GM23338 (cell line): ENCODE results near the gene EEF1A1. TPM values are rescaled to one million over a fixed set of nuclear protein-coding genes. Genes with fewer than 3 reads are reported as not detected.

Experiments
- ATAC-seq: fragments of 200-7000 bp; cut with Tn5 transposase; 3 replicates; pipeline ENCODE4 v1.9.1; 2020
- DNase-seq: peaks from one replicate; pipeline ENCODE4 v3.0.0-alpha.2; 2015; ENCODE audit warnings: low spot score
- H2AFZ ChIP-seq: fragments of 200-600 bp; sonication (generic); 2 replicates; pipeline ENCODE4 v1.8.0; 2016; ENCODE audit warnings: antibody characterized with exemption, mild to moderate bottlenecking, moderate library complexity
- H3F3A ChIP-seq: fragments of 200-600 bp; sonication (generic); replicated peaks from 2 replicates; pipeline ENCODE4 v1.8.0; 2017; ENCODE audit warnings: antibody characterized with exemption, mixed run types, low read depth
- H3K27ac ChIP-seq: fragments of 200-600 bp; sonication (generic); 2 replicates; pipeline ENCODE4 v1.6.1; 2016; ENCODE audit warnings: low read depth
- H3K27me3 ChIP-seq: fragments of 200-600 bp; sonication (generic); 2 replicates; pipeline ENCODE4 v1.8.0; 2016; ENCODE audit warnings: mild to moderate bottlenecking, mixed run types, moderate library complexity; ENCODE audit not compliant: insufficient read depth
- H3K36me3 ChIP-seq: fragments of 200-600 bp; sonication (generic); 2 replicates; pipeline ENCODE4 v1.8.0; 2016; ENCODE audit warnings: mild to moderate bottlenecking; ENCODE audit not compliant: insufficient read depth
- H3K4me1 ChIP-seq: fragments of 200-600 bp; sonication (generic); 2 replicates; pipeline ENCODE4 v1.8.0; 2016; ENCODE audit warnings: mild to moderate bottlenecking, moderate library complexity; ENCODE audit not compliant: insufficient read depth
- H3K4me2 ChIP-seq: fragments of 200-600 bp; sonication (generic); 2 replicates; pipeline ENCODE4 v1.7.1; 2017; ENCODE audit warnings: mixed run types
- H3K4me3 ChIP-seq: fragments of 200-600 bp; sonication (generic); 2 replicates; pipeline ENCODE4 v1.6.1; 2016; ENCODE audit warnings: mixed run types
- H3K79me2 ChIP-seq: fragments of 200-600 bp; sonication (generic); replicated peaks from 2 replicates; pipeline ENCODE4 v1.8.0; 2017; ENCODE audit warnings: mild to moderate bottlenecking; ENCODE audit not compliant: insufficient read depth
- H3K9me2 ChIP-seq: fragments of 200-600 bp; sonication (generic); 2 replicates; pipeline ENCODE4 v1.8.0; 2017; ENCODE audit not compliant: insufficient read depth
- H4K20me1 ChIP-seq: fragments of 200-600 bp; sonication (generic); replicated peaks from 2 replicates; pipeline ENCODE4 v1.8.0; 2017; ENCODE audit warnings: mild to moderate bottlenecking; ENCODE audit not compliant: insufficient read depth
- H3K27ac Mint-ChIP-seq: 2 replicates; pipeline ENCODE4 v1.8.0; 2020; ENCODE audit warnings: inconsistent platforms, mild to moderate bottlenecking, moderate library complexity, mixed read lengths
- H3K27me3 Mint-ChIP-seq: 3 replicates; pipeline ENCODE4 v1.8.0; 2022; ENCODE audit warnings: low read depth, mild to moderate bottlenecking, moderate library complexity, mixed read lengths, inconsistent platforms; ENCODE audit not compliant: insufficient read depth, poor library complexity
- H3K36me3 Mint-ChIP-seq: 3 replicates; pipeline ENCODE4 v1.8.0; 2021; ENCODE audit warnings: low read depth, mild to moderate bottlenecking, inconsistent platforms, moderate library complexity, mixed read lengths
- H3K4me1 Mint-ChIP-seq: 3 replicates; pipeline ENCODE4 v1.8.0; 2020; ENCODE audit warnings: mild to moderate bottlenecking, inconsistent platforms, mixed read lengths
- H3K4me3 Mint-ChIP-seq: 3 replicates; pipeline ENCODE4 v1.8.0; 2021; ENCODE audit warnings: moderate library complexity, mild to moderate bottlenecking, inconsistent platforms, mixed read lengths
- H3K9me3 Mint-ChIP-seq: 3 replicates; pipeline ENCODE4 v1.8.0; 2020; ENCODE audit warnings: moderate library complexity, mild to moderate bottlenecking, inconsistent platforms, mixed read lengths
- CREB1 ChIP-seq: fragments of 250-450 bp; sonication (Bioruptor Pico); IDR thresholded peaks from 2 replicates; pipeline ENCODE4 v1.5.0; 2020; ENCODE audit warnings: low read depth, mild to moderate bottlenecking, moderate library complexity
- EZH2 ChIP-seq: fragments of 200-600 bp; sonication (generic); IDR thresholded peaks from one replicate; pipeline ENCODE4 v1.8.0; 2017; ENCODE audit warnings: antibody characterized with exemption, mild to moderate bottlenecking, low read depth; ENCODE audit not compliant: unreplicated experiment
- EZH2phosphoT487 ChIP-seq: fragments of 200-600 bp; sonication (generic); IDR thresholded peaks from one replicate; pipeline ENCODE4 v1.8.1; 2018; ENCODE audit warnings: antibody characterized with exemption; ENCODE audit not compliant: unreplicated experiment
- JUNB ChIP-seq: IDR thresholded peaks from one replicate; pipeline ENCODE4 v1.6.1; 2016; ENCODE audit warnings: antibody characterized with exemption; ENCODE audit not compliant: unreplicated experiment
- NANOG ChIP-seq: IDR thresholded peaks from 2 replicates; pipeline ENCODE4 v1.6.1; 2016; ENCODE audit warnings: antibody characterized with exemption, borderline replicate concordance
- POLR2AphosphoS5 ChIP-seq: IDR thresholded peaks from 2 replicates; pipeline ENCODE4 v1.6.1; 2016; ENCODE audit warnings: antibody characterized with exemption, low read depth
- STAT1 ChIP-seq: IDR thresholded peaks from one replicate; pipeline ENCODE4 v1.6.1; 2016; ENCODE audit warnings: antibody characterized with exemption; ENCODE audit not compliant: unreplicated experiment
- ZNF114 ChIP-seq: fragments of 250-450 bp; sonication (Bioruptor Pico); IDR thresholded peaks from 2 replicates; pipeline ENCODE4 v1.5.0; 2020; ENCODE audit warnings: mild to moderate bottlenecking, moderate library complexity
- ZNF331 ChIP-seq: fragments of 250-450 bp; sonication (Bioruptor Pico); IDR thresholded peaks from 2 replicates; pipeline ENCODE4 v1.5.0; 2020; ENCODE audit warnings: low read depth, mild to moderate bottlenecking, moderate library complexity
- polyA plus RNA-seq: library from polyadenylated mRNA; unstranded; fragments of >200 nt; fragmentation: Nextera tagmentation; extraction: Ambion mirVana; gene quantifications from 2 replicates; pipeline ENCODE4 v1.2.1, GENCODE V29; 2016
- total RNA-seq: library from RNA; depleted of rRNA; stranded (reverse); fragments of >200 nt; shearing (Covaris generic); gene quantifications from 2 replicates; pipeline ENCODE4 v1.2.3, GENCODE V29; 2014
- TF ChIP-seq, protein P1 (sequence below): IDR thresholded peaks from 2 replicates; pipeline ENCODE4 v1.6.1; 2016; ENCODE audit warnings: antibody characterized with exemption
- TF ChIP-seq, protein P2 (sequence below), 2 experiments: fragments of 200-600 bp in 1 of 2; sonication (generic) in 1 of 2; conservative IDR thresholded peaks; 2 replicates each; pipeline versions ENCODE4 v1.5.1 to v1.6.1; 2016 to 2017; ENCODE audit warnings: antibody characterized with exemption in 2 of 2, low read depth in 2 of 2, mild to moderate bottlenecking in 2 of 2, moderate library complexity in 1 of 2
- TF ChIP-seq, protein P3 (sequence below): fragments of 250-450 bp; sonication (Bioruptor Pico); IDR thresholded peaks from 2 replicates; pipeline ENCODE4 v1.5.0; 2020; ENCODE audit warnings: mild to moderate bottlenecking, moderate library complexity
- TF ChIP-seq, protein P4 (sequence below): IDR thresholded peaks from one replicate; pipeline ENCODE4 v1.6.1; 2018; ENCODE audit warnings: antibody characterized with exemption; ENCODE audit not compliant: unreplicated experiment

EEF1A1 gene
- total and polyA plus RNA-seq, 2 experiments from 2014 or later = 7,677 to 12,342 TPM

DNA sequence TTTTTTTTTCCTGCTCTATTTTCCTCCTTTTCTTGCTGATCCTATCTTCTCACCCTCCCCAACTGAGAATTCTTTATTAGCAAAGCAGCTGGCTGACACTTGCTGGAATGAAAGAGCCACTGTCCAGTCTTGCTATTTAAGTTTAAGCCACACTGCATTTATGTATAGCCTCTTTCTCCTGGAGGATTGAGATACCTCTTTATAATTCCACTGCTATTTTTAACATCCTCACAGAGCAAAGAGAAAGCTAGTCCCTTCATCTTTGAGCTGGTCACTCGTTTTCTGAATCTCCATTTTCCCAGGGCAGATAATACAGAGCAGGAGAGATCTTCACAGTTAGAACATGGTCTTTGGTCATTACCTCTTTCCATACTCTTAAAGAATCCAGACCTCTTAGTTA lies 36.0 kb upstream of the EEF1A1 start:
- H2AFZ ChIP-seq = peak overlapping the region; percentile 84

More for the DNA sequence above, 36.0 kb upstream of the EEF1A1 start:
- no peaks in the 10 kb centered on the region for H3K27me3 ChIP-seq
- no peaks in the 10 kb centered on the region for H3K36me3 Mint-ChIP-seq
- H4K20me1 ChIP-seq = no peaks in the 10 kb centered on the region
- H3K27me3 Mint-ChIP-seq = peaks cover 5% of the 10 kb centered on the region
- no peaks in the 10 kb centered on the region for H3K9me2 ChIP-seq
- H3K27ac Mint-ChIP-seq = no peak overlapping the region
- no peaks in the 10 kb centered on the region; the same call in 2 of the 3 replicates for H3K9me3 Mint-ChIP-seq
- no peak overlapping the region for H3K4me3 ChIP-seq
- ATAC-seq = no peak
- H3K27ac ChIP-seq = no peak overlapping the region
- no peaks in the 10 kb centered on the region for H3K79me2 ChIP-seq
- H3K4me2 ChIP-seq = no peak overlapping the region
- no peaks in the 10 kb centered on the region for H3F3A ChIP-seq
- no peak for DNase-seq
- peaks cover 13% of the 10 kb centered on the region for H3K4me1 ChIP-seq
- H3K4me1 Mint-ChIP-seq = peaks cover 30% of the 10 kb centered on the region
- no peaks in the 10 kb centered on the region for H3K36me3 ChIP-seq
- TF ChIP-seq NANOG (no peak), CREB1 (CRISPR knock-in tag) (no peak), STAT1 (no peak), JUNB (no peak), POLR2AphosphoS5 (no peak), ZNF331 (CRISPR knock-in tag) (no peak), EZH2 (no peak), EZH2phosphoT487 (no peak), ZNF114 (no peak)
- TF ChIP-seq, protein P1, sequence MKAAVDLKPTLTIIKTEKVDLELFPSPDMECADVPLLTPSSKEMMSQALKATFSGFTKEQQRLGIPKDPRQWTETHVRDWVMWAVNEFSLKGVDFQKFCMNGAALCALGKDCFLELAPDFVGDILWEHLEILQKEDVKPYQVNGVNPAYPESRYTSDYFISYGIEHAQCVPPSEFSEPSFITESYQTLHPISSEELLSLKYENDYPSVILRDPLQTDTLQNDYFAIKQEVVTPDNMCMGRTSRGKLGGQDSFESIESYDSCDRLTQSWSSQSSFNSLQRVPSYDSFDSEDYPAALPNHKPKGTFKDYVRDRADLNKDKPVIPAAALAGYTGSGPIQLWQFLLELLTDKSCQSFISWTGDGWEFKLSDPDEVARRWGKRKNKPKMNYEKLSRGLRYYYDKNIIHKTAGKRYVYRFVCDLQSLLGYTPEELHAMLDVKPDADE = no peak
- TF ChIP-seq, protein P2, sequence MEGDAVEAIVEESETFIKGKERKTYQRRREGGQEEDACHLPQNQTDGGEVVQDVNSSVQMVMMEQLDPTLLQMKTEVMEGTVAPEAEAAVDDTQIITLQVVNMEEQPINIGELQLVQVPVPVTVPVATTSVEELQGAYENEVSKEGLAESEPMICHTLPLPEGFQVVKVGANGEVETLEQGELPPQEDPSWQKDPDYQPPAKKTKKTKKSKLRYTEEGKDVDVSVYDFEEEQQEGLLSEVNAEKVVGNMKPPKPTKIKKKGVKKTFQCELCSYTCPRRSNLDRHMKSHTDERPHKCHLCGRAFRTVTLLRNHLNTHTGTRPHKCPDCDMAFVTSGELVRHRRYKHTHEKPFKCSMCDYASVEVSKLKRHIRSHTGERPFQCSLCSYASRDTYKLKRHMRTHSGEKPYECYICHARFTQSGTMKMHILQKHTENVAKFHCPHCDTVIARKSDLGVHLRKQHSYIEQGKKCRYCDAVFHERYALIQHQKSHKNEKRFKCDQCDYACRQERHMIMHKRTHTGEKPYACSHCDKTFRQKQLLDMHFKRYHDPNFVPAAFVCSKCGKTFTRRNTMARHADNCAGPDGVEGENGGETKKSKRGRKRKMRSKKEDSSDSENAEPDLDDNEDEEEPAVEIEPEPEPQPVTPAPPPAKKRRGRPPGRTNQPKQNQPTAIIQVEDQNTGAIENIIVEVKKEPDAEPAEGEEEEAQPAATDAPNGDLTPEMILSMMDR (conservative IDR thresholded peaks at IDR 0.05; ENCODE audit: low read depth in 2 of 2) = no peak
- TF ChIP-seq, protein P3, sequence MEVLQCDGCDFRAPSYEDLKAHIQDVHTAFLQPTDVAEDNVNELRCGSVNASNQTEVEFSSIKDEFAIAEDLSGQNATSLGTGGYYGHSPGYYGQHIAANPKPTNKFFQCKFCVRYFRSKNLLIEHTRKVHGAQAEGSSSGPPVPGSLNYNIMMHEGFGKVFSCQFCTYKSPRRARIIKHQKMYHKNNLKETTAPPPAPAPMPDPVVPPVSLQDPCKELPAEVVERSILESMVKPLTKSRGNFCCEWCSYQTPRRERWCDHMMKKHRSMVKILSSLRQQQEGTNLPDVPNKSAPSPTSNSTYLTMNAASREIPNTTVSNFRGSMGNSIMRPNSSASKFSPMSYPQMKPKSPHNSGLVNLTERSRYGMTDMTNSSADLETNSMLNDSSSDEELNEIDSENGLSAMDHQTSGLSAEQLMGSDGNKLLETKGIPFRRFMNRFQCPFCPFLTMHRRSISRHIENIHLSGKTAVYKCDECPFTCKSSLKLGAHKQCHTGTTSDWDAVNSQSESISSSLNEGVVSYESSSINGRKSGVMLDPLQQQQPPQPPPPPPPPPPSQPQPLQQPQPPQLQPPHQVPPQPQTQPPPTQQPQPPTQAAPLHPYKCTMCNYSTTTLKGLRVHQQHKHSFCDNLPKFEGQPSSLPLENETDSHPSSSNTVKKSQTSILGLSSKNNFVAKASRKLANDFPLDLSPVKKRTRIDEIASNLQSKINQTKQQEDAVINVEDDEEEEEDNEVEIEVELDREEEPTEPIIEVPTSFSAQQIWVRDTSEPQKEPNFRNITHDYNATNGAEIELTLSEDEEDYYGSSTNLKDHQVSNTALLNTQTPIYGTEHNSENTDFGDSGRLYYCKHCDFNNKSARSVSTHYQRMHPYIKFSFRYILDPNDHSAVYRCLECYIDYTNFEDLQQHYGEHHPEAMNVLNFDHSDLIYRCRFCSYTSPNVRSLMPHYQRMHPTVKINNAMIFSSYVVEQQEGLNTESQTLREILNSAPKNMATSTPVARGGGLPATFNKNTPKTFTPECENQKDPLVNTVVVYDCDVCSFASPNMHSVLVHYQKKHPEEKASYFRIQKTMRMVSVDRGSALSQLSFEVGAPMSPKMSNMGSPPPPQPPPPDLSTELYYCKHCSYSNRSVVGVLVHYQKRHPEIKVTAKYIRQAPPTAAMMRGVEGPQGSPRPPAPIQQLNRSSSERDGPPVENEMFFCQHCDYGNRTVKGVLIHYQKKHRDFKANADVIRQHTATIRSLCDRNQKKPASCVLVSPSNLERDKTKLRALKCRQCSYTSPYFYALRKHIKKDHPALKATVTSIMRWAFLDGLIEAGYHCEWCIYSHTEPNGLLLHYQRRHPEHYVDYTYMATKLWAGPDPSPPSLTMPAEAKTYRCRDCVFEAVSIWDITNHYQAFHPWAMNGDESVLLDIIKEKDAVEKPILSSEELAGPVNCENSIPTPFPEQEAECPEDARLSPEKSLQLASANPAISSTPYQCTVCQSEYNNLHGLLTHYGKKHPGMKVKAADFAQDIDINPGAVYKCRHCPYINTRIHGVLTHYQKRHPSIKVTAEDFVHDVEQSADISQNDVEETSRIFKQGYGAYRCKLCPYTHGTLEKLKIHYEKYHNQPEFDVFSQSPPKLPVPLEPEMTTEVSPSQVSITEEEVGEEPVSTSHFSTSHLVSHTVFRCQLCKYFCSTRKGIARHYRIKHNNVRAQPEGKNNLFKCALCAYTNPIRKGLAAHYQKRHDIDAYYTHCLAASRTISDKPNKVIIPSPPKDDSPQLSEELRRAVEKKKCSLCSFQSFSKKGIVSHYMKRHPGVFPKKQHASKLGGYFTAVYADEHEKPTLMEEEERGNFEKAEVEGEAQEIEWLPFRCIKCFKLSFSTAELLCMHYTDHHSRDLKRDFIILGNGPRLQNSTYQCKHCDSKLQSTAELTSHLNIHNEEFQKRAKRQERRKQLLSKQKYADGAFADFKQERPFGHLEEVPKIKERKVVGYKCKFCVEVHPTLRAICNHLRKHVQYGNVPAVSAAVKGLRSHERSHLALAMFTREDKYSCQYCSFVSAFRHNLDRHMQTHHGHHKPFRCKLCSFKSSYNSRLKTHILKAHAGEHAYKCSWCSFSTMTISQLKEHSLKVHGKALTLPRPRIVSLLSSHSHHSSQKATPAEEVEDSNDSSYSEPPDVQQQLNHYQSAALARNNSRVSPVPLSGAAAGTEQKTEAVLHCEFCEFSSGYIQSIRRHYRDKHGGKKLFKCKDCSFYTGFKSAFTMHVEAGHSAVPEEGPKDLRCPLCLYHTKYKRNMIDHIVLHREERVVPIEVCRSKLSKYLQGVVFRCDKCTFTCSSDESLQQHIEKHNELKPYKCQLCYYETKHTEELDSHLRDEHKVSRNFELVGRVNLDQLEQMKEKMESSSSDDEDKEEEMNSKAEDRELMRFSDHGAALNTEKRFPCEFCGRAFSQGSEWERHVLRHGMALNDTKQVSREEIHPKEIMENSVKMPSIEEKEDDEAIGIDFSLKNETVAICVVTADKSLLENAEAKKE (CRISPR knock-in tag) = no peak
- TF ChIP-seq, protein P4, sequence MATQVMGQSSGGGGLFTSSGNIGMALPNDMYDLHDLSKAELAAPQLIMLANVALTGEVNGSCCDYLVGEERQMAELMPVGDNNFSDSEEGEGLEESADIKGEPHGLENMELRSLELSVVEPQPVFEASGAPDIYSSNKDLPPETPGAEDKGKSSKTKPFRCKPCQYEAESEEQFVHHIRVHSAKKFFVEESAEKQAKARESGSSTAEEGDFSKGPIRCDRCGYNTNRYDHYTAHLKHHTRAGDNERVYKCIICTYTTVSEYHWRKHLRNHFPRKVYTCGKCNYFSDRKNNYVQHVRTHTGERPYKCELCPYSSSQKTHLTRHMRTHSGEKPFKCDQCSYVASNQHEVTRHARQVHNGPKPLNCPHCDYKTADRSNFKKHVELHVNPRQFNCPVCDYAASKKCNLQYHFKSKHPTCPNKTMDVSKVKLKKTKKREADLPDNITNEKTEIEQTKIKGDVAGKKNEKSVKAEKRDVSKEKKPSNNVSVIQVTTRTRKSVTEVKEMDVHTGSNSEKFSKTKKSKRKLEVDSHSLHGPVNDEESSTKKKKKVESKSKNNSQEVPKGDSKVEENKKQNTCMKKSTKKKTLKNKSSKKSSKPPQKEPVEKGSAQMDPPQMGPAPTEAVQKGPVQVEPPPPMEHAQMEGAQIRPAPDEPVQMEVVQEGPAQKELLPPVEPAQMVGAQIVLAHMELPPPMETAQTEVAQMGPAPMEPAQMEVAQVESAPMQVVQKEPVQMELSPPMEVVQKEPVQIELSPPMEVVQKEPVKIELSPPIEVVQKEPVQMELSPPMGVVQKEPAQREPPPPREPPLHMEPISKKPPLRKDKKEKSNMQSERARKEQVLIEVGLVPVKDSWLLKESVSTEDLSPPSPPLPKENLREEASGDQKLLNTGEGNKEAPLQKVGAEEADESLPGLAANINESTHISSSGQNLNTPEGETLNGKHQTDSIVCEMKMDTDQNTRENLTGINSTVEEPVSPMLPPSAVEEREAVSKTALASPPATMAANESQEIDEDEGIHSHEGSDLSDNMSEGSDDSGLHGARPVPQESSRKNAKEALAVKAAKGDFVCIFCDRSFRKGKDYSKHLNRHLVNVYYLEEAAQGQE = no peak
- no peak overlapping the region for H3K4me3 Mint-ChIP-seq
